Measurements from ENCODE around the gene FCGR3B.
"Not testable (repeated sequence)": the region's sequence is repeated elsewhere in the genome, so short reads cannot be mapped to it uniquely, and the experiment has no call there.

FCGR3B gene

DNA sequence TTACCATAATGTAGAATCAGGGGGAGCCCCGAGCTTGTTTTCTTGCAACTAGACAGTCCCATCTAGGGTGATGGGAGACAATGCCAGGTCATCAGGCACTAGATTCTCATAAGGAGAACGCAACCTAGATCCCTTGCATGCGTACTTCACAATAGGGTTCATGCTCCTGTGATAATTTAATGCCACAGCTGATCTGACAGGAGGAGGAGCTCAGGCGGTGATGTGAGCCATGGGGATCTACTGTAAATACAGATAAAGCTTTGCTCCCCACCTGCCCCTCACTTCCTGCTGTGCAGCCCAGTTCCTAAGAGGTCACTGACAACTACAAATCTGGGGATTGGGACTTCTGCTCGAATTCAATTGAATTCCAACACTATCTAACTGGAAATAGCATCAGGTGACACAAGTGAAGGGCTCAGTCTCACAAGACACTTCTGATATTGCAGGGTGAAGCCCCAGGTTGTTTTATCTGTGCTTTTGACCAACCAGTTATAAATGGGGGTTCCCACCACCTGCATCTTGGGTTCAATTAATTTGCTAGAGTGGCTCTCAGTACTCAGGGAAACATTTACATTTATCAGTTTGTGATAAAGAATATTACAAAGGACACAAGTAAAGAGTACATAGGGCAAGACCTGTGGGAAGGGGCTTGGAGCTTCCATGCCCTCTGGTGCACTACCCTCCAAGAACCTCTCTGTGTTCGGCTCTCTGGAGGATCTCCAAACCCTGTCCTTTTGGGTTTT is 7.4 kb upstream of the FCGR3B start:
- DNase-seq (ENCODE audit: low read depth) = not testable (repeated sequence)

DNA sequence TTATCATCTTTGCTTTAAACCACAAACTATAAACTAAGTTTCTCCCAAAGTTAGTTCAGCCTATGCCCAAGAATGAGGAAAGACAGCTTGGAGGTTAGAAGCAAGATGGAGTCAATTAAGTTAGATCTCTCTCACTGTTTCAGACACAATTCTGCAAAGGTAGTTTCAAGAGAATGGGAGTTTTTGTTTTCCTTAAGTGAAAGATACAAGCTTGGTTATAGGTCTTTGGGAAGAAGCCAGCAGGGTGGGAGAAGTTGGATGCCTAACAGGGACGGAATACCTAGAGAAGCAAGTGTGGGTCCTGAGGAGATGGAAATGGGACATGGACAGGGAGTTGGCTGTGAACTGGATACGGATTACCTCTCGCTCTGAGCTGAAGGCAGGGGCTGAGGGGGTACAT is 6.0 kb upstream of the FCGR3B start:
- not testable (repeated sequence) for DNase-seq (ENCODE audit: low read depth)

DNA sequence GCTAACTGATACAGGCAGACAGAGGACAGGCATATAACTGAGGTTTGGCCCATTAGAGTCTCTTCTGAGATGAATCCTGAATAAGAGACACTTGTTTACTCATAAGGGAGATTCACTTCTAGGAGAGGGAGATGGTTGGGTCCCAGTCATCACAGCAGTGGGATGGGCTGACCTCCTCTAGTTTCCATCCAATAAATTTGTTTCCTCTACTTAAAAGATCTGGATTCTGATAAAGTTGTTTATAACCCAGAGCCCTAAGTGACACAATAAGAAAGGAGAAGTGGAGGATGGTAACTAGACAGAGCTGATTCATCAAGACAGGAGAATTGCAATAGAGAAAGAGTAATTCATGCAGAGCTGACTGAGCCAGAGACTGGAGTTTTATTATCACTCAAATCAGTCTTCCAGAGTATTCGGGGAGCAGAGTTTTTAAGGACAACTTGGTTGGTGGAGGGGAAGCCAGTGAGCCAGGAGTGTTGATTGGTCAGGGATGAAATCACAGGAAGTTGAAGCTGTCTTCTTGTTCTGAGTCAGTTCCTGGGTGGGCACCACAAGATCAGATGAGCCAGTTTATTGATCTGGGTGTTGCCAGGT is 5.3 kb upstream of the FCGR3B start:
- DNase-seq (ENCODE audit: low read depth) = peak; percentile 35

DNA sequence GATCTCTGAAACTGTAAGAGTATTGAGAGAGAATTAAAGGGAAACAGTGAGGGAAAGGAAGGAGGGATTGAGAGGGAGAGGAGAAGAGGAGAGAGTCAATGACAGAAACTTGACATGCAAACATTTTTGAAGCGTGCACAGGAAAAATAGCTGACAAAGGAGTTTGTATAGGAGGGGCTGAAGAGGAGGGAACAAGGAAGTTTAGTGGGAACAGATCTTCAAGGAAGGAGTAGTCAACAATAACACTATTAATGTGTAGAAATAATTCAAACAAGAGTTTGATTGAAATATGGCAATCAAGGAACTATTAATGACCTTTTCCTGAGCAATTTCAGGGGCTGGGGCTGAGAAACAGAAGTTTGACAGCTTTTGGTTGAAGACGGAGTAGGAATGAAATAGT is 4.0 kb upstream of the FCGR3B start:
- DNase-seq (ENCODE audit: low read depth) = not testable (repeated sequence)

DNA sequence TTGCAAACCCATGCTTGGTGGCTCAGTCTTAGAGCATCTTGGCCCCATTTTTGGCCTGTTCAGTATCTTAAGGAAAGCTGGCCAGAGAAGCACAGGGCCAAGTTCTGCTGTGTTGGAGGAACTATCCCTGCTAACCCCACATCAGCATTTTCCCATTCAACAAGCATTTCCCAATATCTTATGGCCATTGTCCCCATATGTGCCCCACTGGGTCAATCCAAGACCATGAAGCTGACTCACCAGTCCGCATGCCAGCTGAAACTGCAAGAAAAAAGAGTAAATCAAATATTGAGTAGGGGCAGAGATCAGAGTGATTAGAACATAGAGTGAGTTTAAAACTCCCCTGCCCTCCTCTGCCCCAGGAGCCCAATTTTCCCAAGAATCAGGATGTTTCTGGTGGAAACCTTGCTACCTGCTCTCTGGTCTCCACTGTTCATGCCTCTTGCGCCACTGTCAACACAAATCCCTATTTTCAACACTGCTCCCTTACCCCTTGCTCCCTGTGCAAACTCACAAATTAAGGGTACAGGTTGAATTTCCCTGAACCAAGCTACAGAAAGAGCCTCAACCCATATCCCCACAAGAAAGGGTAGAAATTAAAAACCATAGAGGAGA is 741 bp downstream of the FCGR3B start:
- not testable (repeated sequence) for DNase-seq (ENCODE audit: low read depth)

DNA sequence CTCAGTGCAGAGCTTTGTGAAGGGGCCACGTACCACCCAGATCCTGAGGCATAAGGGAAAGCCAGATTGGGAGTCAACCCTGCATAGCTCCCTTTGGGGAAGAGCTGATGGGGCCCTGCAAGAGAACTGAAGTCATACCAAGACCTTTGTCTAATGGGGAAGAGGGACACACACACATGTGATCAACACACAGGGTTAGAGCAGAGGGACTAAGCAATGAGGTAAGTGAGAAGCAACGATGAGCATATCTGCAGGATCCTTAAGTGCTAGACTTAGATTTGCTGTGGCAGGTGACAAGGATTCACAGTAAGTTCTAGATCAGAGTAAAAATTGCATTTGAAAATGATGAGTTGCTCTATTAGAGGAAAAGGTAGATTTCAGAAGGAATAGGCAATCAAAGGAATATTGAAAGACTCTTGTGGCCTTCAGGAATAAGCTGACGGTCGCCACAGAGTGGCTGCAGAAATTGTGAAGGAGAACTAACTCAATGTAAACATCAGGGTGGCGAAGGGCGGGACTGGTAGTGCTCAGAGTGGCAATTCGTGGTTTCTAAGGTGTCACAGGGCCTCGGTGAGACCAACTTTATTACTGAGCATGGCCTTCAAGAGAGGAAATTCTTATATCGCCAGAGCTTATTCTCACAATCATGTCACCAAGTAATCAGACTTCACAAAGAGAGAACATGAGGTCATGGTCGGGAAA is 4.4 kb downstream of the FCGR3B start:
- not testable (repeated sequence) for DNase-seq (ENCODE audit: low read depth)

DNA sequence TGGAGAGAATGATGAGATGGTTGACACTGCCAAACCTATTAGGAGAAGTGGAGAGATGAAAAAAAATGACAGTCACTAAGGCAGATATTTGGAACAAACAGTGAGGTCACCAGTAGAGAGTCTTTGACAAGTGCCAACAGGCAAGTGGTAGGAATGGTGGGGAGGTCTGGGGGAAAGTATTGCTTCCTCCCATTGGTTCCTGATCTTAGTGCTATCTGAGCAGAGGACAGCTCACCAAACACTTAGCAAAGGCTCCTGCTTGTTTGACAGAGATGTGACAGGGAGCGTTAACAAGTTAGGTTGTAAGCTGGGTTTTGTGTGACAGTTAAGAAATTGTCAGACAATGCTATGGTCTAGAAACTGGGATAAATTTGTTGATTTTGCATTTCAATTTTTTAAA is 6.4 kb downstream of the FCGR3B start:
- not testable (repeated sequence) for DNase-seq (ENCODE audit: low read depth)

DNA sequence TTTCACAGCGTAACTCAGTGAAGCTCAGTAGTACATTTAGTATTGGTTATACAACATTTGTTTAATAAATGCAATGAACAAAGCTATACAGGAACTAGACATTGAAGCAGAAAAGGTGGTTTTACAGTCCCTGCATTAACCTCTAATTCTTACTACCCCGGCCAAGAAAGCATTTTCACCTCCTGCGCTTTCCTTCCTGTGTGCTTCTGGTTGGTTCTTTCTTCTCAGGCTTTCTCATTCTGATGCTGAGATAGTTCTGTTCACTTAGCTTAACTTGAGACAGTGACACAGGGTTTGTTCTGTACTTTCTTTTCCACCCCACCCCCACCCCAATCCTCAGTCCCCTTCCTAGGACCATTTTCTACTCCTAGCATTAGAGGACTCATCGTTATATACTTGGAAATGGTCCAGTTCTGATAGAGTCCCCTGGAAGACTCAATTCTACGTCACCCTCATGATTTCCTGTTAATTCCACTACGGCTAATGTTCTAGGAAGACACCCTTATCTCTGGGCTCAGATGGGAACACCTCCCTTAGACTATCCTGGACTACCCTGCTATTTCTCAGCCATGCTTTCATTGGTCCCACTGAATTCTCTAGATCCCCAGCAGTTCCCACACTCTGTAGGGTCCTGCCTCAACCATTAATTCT is 7.5 kb downstream of the FCGR3B start:
- DNase-seq (ENCODE audit: low read depth) = not testable (repeated sequence)

DNA sequence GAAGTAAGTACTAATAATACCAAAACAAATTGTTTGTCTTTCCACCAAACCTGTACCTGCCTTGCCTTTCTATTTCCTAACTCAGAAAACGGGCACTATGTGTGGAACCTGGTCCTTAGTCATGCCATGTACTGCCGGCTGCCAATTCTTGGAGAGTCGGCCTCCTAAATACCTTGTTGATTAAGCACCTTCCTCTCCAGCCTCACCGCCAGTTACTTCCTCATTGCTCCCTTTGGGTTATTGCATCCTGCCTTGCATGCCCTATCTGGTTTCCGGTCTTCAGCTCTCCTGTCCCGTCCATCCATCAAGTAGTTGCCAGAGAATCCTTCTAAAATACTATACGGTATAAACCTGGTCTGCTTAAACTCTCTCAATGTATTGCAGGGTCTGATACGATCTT is 8.9 kb downstream of the FCGR3B start:
- not testable (repeated sequence) for DNase-seq (ENCODE audit: low read depth)

DNA sequence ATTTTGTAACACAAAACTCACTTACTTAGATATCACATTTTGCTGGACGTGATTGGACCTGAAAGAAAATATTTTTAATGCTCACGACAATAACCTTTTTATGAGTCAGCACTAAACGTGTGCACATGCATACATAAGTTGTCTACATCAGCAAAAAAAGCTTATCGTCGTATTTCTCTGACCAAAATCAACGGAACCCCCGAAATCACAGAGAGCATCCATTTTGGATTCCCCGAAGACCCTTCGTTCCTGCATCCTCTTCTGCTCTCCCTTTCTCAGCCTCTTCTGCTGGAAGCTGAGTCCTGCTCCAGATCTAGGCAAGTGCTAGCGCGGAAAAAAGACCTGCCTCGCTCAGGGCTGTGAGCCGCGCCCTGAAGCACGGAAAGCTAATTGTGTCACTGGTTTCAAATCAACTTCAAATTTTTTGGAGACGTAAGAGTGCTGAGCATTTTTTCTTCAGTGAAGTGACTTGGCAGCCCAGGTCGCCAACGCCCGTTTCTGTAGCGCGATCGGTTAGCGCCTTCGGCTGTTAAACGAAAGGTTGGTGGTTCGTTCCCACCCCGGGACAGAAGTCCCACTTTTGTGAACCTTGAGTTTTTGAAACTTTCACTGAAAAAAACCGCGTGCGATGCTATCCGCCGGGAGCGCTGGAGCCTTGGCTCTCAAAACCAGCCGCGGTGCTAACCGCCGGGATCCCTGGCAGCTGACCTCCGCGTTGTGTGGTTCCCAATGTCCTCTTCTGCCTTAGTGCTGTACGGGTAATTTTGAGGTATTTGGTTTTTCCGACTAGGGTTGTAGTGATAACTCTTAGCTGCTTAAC is 9.6 kb downstream of the FCGR3B start:
- peak; percentile 90 for DNase-seq (ENCODE audit: low read depth)

DNA sequence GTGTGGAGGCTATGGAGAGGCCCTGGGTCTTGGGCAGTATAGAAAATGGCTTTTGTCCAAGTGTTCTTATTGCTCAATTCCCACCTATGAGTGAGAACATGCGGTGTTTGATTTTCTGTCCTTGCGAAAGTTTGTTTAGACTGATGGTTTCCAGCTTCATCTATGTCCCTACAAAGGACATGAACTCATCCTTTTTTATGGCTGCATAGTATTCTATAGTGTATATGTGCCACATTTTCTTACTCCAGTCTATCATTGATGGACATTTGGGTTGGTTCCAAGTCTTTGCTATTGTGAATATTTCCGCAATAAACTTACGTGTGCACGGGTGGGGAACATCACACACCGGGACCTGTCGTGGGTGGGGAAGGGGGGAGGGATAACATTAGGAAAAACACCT is 10.6 kb downstream of the FCGR3B start:
- not testable (repeated sequence) for DNase-seq (ENCODE audit: low read depth)

DNA sequence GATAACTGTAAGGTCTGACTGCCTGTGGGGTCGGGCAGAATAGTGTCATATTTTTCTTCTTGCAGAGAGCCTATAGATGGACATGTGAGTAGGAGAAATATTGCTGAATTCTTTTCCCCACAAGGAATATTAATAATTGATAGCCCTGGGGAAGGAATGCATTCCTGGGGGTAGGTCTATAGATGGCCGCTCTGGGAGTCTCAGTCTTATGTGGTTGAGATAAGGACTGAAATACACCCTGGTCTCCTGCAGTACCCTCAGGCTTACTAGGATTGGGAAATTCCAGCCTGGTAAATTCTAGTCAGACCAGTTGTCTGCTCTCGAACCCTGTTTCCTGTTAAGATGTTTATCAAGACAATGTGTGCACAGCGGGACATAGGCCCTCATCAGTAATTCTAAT is 12.5 kb downstream of the FCGR3B start:
- not testable (repeated sequence) for DNase-seq (ENCODE audit: low read depth)

DNA sequence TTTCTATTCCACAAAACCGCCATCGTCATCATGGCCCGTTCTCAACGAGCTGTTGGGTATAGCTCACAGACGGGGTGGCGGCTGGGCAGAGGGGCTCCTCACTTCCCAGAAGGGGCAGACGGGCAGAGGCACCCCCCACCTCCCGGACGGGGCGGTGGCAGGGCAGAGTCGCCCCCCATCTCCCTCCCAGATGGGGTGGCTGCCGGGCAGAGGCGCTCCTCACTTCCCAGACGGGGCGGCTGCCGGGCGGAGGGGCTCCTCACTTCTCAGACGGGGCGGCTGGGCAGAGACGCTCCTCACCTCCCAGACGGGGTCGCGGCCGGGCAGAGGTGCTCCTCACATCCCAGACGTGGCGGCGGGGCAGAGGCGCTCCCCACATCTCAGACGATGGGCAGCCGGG is 14.6 kb downstream of the FCGR3B start:
- DNase-seq (ENCODE audit: low read depth) = not testable (repeated sequence)

DNA sequence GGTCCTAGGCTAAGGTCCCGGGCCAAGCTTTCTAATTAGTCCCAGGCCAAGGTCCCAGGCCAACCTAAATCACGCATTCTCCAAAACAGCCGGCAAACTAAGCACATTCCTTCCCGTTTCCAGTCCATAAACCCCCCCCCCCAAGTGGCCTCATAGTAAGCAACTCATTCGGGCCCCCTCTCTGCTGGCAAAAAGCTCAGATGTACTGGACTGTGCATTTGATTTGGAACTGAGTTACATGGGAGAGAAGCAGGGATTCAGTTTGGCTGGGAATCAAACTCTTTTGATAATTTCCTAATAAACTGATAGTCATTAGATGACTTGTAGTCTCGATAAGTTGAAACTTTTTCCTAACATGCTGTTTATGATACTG is 17.8 kb downstream of the FCGR3B start:
- peak; percentile 50 for DNase-seq (ENCODE audit: low read depth)

DNA sequence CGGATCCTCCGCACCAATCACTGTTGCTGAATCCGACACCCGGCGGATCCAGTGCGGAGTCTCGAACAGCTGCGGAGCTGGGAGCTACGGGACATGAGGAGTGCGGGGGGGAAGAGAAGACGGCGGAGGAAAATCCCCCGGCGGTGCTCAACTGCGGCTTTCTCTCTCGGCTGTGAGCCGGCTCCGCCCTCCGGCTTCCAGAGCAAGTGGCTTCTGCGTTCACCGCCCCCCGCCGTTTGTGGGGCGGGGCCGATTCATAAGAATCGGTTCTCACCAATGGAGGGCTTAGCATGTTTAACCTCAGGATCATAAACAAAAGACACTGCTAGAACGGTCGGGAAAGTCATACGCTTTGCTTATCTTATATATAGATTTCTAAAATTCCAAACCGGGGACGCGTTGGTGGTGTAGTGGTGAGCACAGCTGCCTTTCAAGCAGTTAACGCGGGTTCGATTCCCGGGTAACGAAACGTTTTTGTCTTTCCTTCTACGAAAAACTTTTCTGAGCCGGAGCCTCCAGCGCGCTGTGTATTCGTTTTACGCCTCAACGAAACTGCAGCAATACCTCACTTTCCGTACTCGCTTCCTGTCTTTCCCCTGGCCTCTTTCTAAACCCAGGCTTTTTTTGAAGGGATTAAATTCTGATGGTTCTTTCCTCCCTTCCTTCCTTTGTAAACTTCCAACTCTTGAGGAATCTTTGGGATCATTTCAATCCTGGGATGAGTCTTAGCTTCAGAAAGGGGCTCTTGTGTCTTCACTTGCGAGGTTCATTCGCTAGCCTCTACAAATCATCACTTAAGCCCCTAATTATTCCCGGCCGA is 18.4 kb downstream of the FCGR3B start:
- DNase-seq (ENCODE audit: low read depth) = peak; percentile 100

DNA sequence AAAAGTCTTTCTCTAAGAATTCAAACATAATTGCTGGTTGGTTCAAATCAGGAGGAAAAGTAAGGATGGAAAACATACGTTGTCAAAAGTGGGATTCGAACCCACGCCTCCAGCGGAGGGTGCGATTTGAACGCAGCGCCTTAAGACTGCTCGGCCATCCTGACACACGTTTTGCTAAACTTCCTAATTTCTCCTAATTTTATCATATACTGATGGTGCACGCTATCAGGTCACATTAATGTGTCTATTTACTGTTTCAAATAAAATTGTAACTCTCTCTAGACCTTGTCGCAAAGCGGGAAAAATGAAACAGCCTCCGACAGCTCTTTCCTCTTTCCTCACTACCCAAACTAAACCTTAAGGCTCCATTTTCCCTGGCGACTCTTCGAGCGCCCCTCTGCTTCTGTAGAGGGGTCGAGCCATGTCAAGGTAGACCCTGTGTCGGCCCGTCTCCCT is 19.1 kb downstream of the FCGR3B start:
- DNase-seq (ENCODE audit: low read depth) = peak; percentile 53

DNA sequence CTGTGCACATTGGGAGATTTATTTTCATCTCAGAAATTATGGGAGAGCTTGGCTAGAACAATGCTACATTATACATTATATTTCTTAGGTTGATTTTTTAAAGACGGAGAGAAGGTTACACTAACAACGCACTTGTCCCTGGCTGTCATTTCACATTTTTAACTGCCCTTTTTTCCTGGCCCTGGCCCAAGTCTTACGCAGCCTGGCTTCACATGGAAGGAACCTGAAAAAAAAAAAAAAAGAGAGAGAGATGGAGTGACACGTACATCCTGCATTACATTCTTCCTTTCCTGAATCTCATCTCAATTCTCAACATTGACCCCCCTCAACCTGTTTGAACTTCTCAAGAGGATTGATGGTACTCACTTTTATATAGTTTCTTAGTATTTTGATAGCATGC is 20.8 kb downstream of the FCGR3B start:
- DNase-seq (ENCODE audit: low read depth) = not testable (repeated sequence)

DNA sequence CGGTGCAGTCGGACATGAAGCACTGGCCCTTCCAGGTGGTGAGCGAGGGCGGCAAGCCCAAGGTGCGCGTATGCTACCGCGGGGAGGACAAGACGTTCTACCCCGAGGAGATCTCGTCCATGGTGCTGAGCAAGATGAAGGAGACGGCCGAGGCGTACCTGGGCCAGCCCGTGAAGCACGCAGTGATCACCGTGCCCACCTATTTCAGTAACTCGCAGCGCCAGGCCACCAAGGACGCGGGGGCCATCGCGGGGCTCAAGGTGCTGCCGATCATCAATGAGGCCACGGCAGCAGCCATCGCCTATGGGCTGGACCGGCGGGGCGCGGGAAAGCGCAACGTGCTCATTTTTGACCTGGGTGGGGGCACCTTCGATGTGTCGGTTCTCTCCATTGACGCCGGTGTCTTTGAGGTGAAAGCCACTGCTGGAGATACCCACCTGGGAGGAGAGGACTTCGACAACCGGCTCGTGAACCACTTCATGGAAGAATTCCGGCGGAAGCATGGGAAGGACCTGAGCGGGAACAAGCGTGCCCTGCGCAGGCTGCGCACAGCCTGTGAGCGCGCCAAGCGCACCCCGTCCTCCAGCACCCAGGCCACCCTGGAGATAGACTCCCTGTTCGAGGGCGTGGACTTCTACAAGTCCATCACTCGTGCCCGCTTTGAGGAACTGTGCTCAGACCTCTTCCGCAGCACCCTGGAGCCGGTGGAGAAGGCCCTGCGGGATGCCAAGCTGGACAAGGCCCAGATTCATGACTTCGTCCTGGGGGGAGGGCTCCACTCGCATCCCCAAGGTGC is 24.2 kb downstream of the FCGR3B start:
- not testable (repeated sequence) for DNase-seq (ENCODE audit: low read depth)

DNA sequence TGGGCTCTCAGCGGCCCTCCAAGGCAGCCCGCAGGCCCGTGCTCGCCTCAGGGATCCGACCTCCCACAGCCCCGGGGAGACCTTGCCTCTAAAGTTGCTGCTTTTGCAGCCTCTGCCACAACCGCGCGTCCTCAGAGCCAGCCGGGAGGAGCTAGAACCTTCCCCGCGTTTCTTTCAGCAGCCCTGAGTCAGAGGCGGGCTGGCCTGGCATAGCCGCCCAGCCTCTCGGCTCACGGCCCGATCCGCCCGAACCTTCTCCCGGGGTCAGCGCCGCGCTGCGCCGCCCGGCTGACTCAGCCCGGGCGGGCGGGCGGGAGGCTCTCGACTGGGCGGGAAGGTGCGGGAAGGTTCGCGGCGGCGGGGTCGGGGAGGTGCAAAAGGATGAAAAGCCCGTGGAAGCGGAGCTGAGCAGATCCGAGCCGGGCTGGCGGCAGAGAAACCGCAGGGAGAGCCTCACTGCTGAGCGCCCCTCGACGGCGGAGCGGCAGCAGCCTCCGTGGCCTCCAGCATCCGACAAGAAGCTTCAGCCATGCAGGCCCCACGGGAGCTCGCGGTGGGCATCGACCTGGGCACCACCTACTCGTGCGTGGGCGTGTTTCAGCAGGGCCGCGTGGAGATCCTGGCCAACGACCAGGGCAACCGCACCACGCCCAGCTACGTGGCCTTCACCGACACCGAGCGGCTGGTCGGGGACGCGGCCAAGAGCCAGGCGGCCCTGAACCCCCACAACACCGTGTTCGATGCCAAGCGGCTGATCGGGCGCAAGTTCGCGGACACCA is 25.0 kb downstream of the FCGR3B start:
- peak; percentile 73 for DNase-seq (ENCODE audit: low read depth)

All from iris pigment epithelial cell (primary cell).